PC-3 (cell line): ENCODE data around the gene LNX1. TPM values are rescaled to one million over a fixed set of nuclear protein-coding genes. Genes with fewer than 3 reads are reported as not detected.

ENCODE experiments used
- ATAC-seq: fragments of 200-7000 bp; cut with Tn5 transposase; 2 replicates; pipeline ENCODE4 v1.9.1; 2020; ENCODE audit warnings: mild to moderate bottlenecking, moderate library complexity
- BruUV-seq: library from RNA; stranded (reverse); fragments of 400-500 nt; replicated peaks from 2 replicates; lab custom pipeline; 2021; lab: Mats Ljungman, UMichigan
- CTCF ChIA-PET: fragments of 300-600 bp; sonication (Branson Sonifier 250); formaldehyde crosslinking; loops from one replicate; lab custom pipeline; 2022; ENCODE audit warnings: antibody characterized with exemption; lab: Charles Lee
- POLR2A ChIA-PET: fragments of 300-600 bp; sonication (Branson Sonifier 250); formaldehyde crosslinking; loops from one replicate; lab custom pipeline; 2022; ENCODE audit warnings: antibody characterized with exemption; ENCODE audit not compliant: unreplicated experiment; lab: Charles Lee
- DNase-seq: peaks from one replicate; pipeline ENCODE4 v3.0.0-alpha.2; 2015
- H2AFZ ChIP-seq: fragments of 300-600 bp; sonication (generic); 2 replicates; pipeline ENCODE4 v1.6.0; 2016; ENCODE audit warnings: antibody characterized with exemption, low read length
- H3F3A ChIP-seq: fragments of 300-600 bp; sonication (generic); one replicate; pipeline ENCODE4 v1.6.0; 2017; ENCODE audit warnings: antibody characterized with exemption, low read length, control low read depth, mild to moderate bottlenecking; ENCODE audit not compliant: unreplicated experiment
- H3K27ac ChIP-seq: fragments of 300-600 bp; sonication (generic); 2 replicates; pipeline ENCODE4 v1.5.1; 2016; ENCODE audit warnings: mild to moderate bottlenecking, low read length
- H3K27me3 ChIP-seq: fragments of 300-600 bp; sonication (generic); 2 replicates; pipeline ENCODE4 v1.6.1; 2016; ENCODE audit warnings: low read length, mixed read lengths
- H3K36me3 ChIP-seq: fragments of 300-600 bp; sonication (generic); 2 replicates; pipeline ENCODE4 v1.6.1; 2016; ENCODE audit warnings: low read depth, mixed run types, low read length, mixed read lengths
- H3K4me1 ChIP-seq: fragments of 300-600 bp; sonication (generic); 2 replicates; pipeline ENCODE4 v1.5.1; 2016; ENCODE audit warnings: low read length; ENCODE audit not compliant: insufficient read depth
- H3K4me2 ChIP-seq: fragments of 300-600 bp; sonication (generic); 2 replicates; pipeline ENCODE4 v1.6.0; 2016; ENCODE audit warnings: low read length
- H3K4me3 ChIP-seq: fragments of 300-600 bp; sonication (generic); 2 replicates; pipeline ENCODE4 v1.5.1; 2016; ENCODE audit warnings: mild to moderate bottlenecking, low read length, mixed read lengths
- H3K79me2 ChIP-seq: fragments of 300-600 bp; sonication (generic); 2 replicates; pipeline ENCODE4 v1.6.1; 2017; ENCODE audit warnings: low read length, mixed read lengths
- H3K9ac ChIP-seq: fragments of 300-600 bp; sonication (generic); 2 replicates; pipeline ENCODE4 v1.6.0; 2016; ENCODE audit warnings: mild to moderate bottlenecking, low read length
- H3K9me2 ChIP-seq: fragments of 300-600 bp; sonication (generic); replicated peaks from 2 replicates; pipeline ENCODE4 v1.6.1; 2016; ENCODE audit warnings: mixed run types, low read length, mixed read lengths
- H3K9me3 ChIP-seq: fragments of 300-600 bp; sonication (generic); 2 replicates; pipeline ENCODE4 v1.6.1; 2016; ENCODE audit warnings: low read length, mixed read lengths
- H4K20me1 ChIP-seq: fragments of 300-600 bp; sonication (generic); 2 replicates; pipeline ENCODE4 v1.6.1; 2016; ENCODE audit warnings: low read length, mixed read lengths
- EZH2 ChIP-seq: fragments of 300-600 bp; sonication (generic); IDR thresholded peaks from one replicate; pipeline ENCODE4 v1.6.1; 2017; ENCODE audit warnings: antibody characterized with exemption, mild to moderate bottlenecking, low read length; ENCODE audit not compliant: unreplicated experiment
- EZH2phosphoT487 ChIP-seq: fragments of 300-600 bp; sonication (generic); IDR thresholded peaks from 2 replicates; pipeline ENCODE4 v1.6.1; 2018; ENCODE audit warnings: mild to moderate bottlenecking, antibody characterized with exemption, low read length, borderline replicate concordance
- intact Hi-C: fragments of 100-400 bp; cut with micrococcal nuclease; formaldehyde crosslinking; loops from 2 replicates; pipeline ENCODE4 v1.9.0; 2023
- total RNA-seq: library from RNA; depleted of rRNA; stranded (reverse); fragments of >200 nt; gene quantifications from 2 replicates; pipeline ENCODE4 v1.2.3, GENCODE V29; 2014
- TF ChIP-seq, protein P1 (sequence below): fragments of 300-600 bp; sonication (generic); conservative IDR thresholded peaks from 2 replicates; pipeline ENCODE4 v1.5.1; 2017; ENCODE audit warnings: antibody characterized with exemption, low read depth, mild to moderate bottlenecking, low read length

Gene LNX1
- total RNA-seq, 1 experiment from 2014 or later: 2.8 TPM

DNA sequence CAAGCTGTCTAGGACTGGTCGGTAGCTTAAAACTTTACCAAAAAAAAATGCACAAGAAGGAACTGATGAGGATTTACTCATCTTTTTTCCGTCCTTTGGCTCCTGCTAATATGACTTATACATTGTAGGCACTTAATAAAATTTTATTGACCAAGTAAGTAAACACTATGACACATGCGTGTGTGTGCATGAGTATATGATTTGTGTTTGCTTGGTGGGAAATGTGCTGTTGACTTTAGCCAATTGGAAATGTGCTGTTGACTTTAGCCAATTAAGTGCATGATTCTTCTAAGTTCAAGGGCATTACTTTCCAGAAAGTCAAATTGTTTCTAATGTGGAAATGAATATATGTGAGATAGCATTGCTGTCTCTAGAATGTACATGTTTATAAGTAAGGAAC, 135.5 kb downstream of the LNX1 start:
- Histone ChIP-seq H3K4me2 (peak overlapping the region; percentile 40), H3K27me3 (no peaks in the 10 kb centered on the region), H3K9ac (no peak overlapping the region), H2AFZ (no peak overlapping the region), H3K27ac (peak overlapping the region; percentile 63), H3K9me2 (no peaks in the 10 kb centered on the region), H3K9me3 (no peaks in the 10 kb centered on the region), H3K36me3 (peaks cover 51% of the 10 kb centered on the region), H3K4me3 (no peak overlapping the region), H3K4me1 (peaks cover 51% of the 10 kb centered on the region), H3F3A (no peaks in the 10 kb centered on the region), H3K79me2 (peaks cover 14% of the 10 kb centered on the region), H4K20me1 (peaks cover 22% of the 10 kb centered on the region)
- ATAC-seq (peak; percentile 89), DNase-seq (peak; percentile 94)
- ChIA-PET CTCF (interaction anchor here (0.6 kb wide), 2 partner anchors 41 to 450 kb away, joined by 3 to 5 read pairs; no protein-coding TSS in a partner anchor), POLR2A (no interaction called here)
- intact Hi-C loops: loop anchor here (5.0 to 10.0 kb wide), 3 partner anchors 78 to 779 kb away; partner anchors contain the start of gene FIP1L1
- BruUV-seq: no TSS peak
- TF ChIP-seq EZH2: no peak
- TF ChIP-seq, protein P1, sequence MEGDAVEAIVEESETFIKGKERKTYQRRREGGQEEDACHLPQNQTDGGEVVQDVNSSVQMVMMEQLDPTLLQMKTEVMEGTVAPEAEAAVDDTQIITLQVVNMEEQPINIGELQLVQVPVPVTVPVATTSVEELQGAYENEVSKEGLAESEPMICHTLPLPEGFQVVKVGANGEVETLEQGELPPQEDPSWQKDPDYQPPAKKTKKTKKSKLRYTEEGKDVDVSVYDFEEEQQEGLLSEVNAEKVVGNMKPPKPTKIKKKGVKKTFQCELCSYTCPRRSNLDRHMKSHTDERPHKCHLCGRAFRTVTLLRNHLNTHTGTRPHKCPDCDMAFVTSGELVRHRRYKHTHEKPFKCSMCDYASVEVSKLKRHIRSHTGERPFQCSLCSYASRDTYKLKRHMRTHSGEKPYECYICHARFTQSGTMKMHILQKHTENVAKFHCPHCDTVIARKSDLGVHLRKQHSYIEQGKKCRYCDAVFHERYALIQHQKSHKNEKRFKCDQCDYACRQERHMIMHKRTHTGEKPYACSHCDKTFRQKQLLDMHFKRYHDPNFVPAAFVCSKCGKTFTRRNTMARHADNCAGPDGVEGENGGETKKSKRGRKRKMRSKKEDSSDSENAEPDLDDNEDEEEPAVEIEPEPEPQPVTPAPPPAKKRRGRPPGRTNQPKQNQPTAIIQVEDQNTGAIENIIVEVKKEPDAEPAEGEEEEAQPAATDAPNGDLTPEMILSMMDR: no peak
- TF ChIP-seq EZH2phosphoT487: no peak

DNA sequence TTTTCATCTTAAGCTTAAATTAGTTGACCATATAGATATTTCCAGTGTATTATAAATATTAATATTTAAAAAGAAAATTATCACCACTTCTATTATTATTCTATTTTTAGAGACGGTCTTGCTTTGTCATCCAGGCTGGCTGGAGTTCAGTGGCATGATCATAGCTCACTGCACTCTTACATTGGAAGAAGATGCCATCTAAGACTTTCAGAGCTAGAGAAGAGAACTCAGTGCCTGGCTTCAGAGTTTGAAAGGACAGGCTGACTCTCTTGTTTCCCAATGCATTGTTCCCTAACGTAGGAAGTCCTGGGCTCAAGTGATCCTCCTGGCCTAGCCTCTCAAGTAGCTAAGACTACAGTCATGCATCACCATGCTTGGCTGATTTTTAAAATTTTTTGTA, 137.9 kb downstream of the LNX1 start:
- TF ChIP-seq EZH2phosphoT487 (no peak), EZH2 (no peak)
- TF ChIP-seq, protein P1: no peak
- ATAC-seq (no peak), DNase-seq (no peak)
- Histone ChIP-seq H3K27ac (no peak overlapping the region), H3F3A (no peaks in the 10 kb centered on the region), H3K4me1 (peaks cover 33% of the 10 kb centered on the region), H3K9me2 (no peaks in the 10 kb centered on the region), H3K79me2 (peaks cover 14% of the 10 kb centered on the region), H4K20me1 (peaks cover 22% of the 10 kb centered on the region), H3K36me3 (peaks cover 45% of the 10 kb centered on the region), H2AFZ (no peak overlapping the region), H3K4me2 (no peak overlapping the region), H3K9ac (no peak overlapping the region), H3K4me3 (no peak overlapping the region), H3K27me3 (no peaks in the 10 kb centered on the region), H3K9me3 (no peaks in the 10 kb centered on the region)
- CTCF ChIA-PET: no interaction called here
- POLR2A ChIA-PET: no interaction called here
- no TSS peak for BruUV-seq
- intact Hi-C loops: loop anchor here (10.0 kb wide), 1 partner anchor 781 kb away; no protein-coding TSS in a partner anchor

DNA sequence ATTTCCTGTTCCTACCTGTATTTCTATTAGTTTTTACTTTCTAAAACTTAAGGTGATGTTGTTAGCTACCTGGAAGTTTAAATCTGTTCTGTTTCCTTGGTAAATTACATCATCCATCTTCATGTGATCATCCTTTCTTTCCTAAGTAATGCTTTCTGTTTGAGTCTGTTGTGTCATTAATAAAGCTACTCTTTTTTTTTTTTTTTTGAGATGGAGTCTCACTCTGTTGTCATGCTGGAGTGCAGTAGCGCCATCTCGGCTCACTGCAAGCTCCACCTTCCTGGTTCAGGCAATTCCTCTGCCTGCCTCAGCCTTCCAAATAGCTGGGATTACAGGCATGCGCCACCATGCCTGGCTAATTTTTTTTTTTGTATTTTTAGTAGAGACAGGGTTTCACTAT, 140.5 kb downstream of the LNX1 start:
- no peak overlapping the region for H2AFZ ChIP-seq
- H3K79me2 ChIP-seq: no peaks in the 10 kb centered on the region
- ATAC-seq: no peak
- no peaks in the 10 kb centered on the region for H3K9me2 ChIP-seq
- H3K4me3 ChIP-seq: no peak overlapping the region
- H3K27ac ChIP-seq: no peak overlapping the region
- BruUV-seq: no TSS peak
- CTCF ChIA-PET: interaction anchor here (0.6 kb wide), 1 partner anchor 126 kb away, joined by 3 read pairs; no protein-coding TSS in a partner anchor
- intact Hi-C loops: loop anchor here (10.0 kb wide), 1 partner anchor 784 kb away; no protein-coding TSS in a partner anchor
- H3K4me1 ChIP-seq: peaks cover 13% of the 10 kb centered on the region
- peaks cover 38% of the 10 kb centered on the region for H3K36me3 ChIP-seq
- TF ChIP-seq, protein P1: no peak
- TF ChIP-seq EZH2: no peak
- H3F3A ChIP-seq: no peaks in the 10 kb centered on the region
- no peaks in the 10 kb centered on the region for H3K9me3 ChIP-seq
- H4K20me1 ChIP-seq: peaks cover 10% of the 10 kb centered on the region; the same call in 1 of the 2 replicates
- no peak overlapping the region for H3K4me2 ChIP-seq
- H3K27me3 ChIP-seq: no peaks in the 10 kb centered on the region
- H3K9ac ChIP-seq: no peak overlapping the region
- DNase-seq: no peak
- POLR2A ChIA-PET: no interaction called here
